Neutrophil (primary cell): ENCODE measurements around the gene RPH3AL.
"Not testable (repeated sequence)": the region's sequence is repeated elsewhere in the genome, so short reads cannot be mapped to it uniquely, and the experiment has no call there.

Experiments used
- H3K27ac ChIP-seq: fragments of 200-600 bp; sonication (generic); 2 replicates; pipeline ENCODE4 v1.5.1; 2016; ENCODE audit warnings: mild to moderate bottlenecking, moderate library complexity
- H3K27me3 ChIP-seq: fragments of 200-600 bp; sonication (generic); 2 replicates; pipeline ENCODE4 v1.6.0; 2016; ENCODE audit warnings: mild to moderate bottlenecking
- H3K36me3 ChIP-seq: fragments of 200-600 bp; sonication (generic); 2 replicates; pipeline ENCODE4 v1.5.1; 2017
- H3K4me1 ChIP-seq, 2 experiments: fragments of 200-600 bp in 1 of 2; sonication (generic) in 1 of 2; 1 replicate in 1 of 2; 2 replicates in 1 of 2; pipeline versions ENCODE4 v1.5.1 to v1.6.1; 2013 to 2016; ENCODE audit warnings: low read depth in 1 of 2, low read length in 1 of 2, mild to moderate bottlenecking in 1 of 2, moderate library complexity in 1 of 2; ENCODE audit not compliant: control insufficient read depth in 1 of 2, insufficient read depth in 1 of 2
- H3K4me3 ChIP-seq, 2 experiments: fragments of 200-600 bp in 1 of 2; sonication (generic) in 1 of 2; 1 replicate in 1 of 2; 2 replicates in 1 of 2; pipeline ENCODE4 v1.5.1; 2013 to 2016; ENCODE audit warnings: low read depth in 1 of 2, low read length in 1 of 2, mild to moderate bottlenecking in 1 of 2, moderate library complexity in 1 of 2
- H3K9me3 ChIP-seq: fragments of 200-600 bp; sonication (generic); 2 replicates; pipeline ENCODE4 v1.5.1; 2016
- CTCF ChIP-seq: fragments of 200-600 bp; sonication (generic); IDR thresholded peaks from 2 replicates; pipeline ENCODE4 v1.5.1; 2016; ENCODE audit warnings: antibody characterized with exemption

RPH3AL gene

DNA sequence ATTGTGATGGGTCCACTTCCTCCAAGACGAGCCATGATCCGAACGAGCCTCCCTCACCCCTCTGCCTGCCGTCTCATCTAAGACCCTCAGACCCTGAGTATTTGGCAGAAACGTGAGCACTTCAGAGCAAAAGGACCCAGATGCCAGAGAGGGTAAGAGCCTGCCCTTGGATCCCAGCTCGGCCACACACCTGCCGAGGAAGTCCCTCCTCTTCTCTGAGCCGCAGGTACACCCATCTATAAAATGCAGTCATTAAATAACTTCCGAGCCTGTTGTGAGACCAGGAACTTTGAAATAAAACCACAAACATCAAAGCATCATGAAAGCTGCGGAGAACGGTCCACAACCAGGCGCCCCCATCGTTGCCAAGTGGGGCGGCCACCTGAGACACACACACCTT, 106.4 kb downstream of the RPH3AL start:
- H3K36me3 ChIP-seq = peaks cover 19% of the 10 kb centered on the region
- no peaks in the 10 kb centered on the region for H3K4me1 ChIP-seq
- H3K27me3 ChIP-seq = peaks cover 6% of the 10 kb centered on the region
- no peak for TF ChIP-seq CTCF
- no peak overlapping the region for H3K27ac ChIP-seq
- no peaks in the 10 kb centered on the region for H3K9me3 ChIP-seq
- no peak overlapping the region for H3K4me3 ChIP-seq

- H3K27me3 ChIP-seq = peaks cover 6% of the 10 kb centered on the region
- H3K9me3 ChIP-seq = no peaks in the 10 kb centered on the region
- H3K36me3 ChIP-seq = peaks cover 19% of the 10 kb centered on the region
- no peak overlapping the region for H3K27ac ChIP-seq
- no peak overlapping the region for H3K4me3 ChIP-seq
- no peak for TF ChIP-seq CTCF
- no peaks in the 10 kb centered on the region for H3K4me1 ChIP-seq
Measured at GRCh38 chr17:245611-246010, 107.0 kb downstream of the RPH3AL start.

DNA sequence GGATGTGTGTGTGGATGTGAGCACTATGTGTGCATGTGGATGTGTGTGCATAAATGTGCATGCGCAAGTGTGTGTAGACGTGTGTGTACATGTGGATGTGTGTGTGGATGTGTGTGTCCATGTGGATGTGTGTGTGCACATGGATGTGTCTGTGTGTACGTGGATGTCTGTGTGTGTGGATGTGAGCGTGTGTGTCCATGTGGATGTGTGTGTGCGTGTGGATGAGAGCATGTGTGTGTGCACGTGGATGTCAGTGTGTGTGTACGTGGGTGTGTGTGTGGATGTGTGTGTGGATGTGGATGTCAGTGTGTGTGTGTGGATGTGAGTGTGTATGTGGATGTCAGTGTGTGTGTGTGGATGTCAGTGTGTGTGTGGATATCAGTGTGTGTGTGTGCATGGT, 107.6 kb downstream of the RPH3AL start:
- Histone ChIP-seq H3K9me3 (no peaks in the 10 kb centered on the region), H3K27me3 (peaks cover 6% of the 10 kb centered on the region), H3K4me1 (no peaks in the 10 kb centered on the region), H3K36me3 (peaks cover 19% of the 10 kb centered on the region), H3K4me3 (no peak overlapping the region), H3K27ac (no peak overlapping the region)
- no peak for TF ChIP-seq CTCF

DNA sequence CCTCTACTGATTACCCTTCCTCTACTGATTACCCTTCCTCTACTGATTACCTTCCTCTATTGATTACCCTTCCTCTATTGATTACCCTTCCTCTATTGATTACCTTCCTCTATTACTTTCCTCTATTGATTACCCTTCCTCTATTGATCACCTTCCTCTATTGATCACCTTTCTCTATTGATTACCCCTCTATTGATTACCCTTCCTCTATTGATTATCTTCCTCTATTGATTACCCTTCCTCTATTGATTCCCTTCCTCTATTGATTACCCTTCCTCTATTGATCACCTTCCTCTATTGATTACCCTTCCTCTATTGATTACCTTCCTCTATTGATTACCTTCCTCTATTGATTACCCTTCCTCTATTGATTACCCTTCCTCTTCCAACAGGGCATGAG, 108.7 kb downstream of the RPH3AL start:
- H3K9me3 ChIP-seq, H3K4me1 ChIP-seq, H3K27ac ChIP-seq, H3K4me3 ChIP-seq, H3K27me3 ChIP-seq: not testable (repeated sequence)
- peaks cover 19% of the 10 kb centered on the region for H3K36me3 ChIP-seq

DNA sequence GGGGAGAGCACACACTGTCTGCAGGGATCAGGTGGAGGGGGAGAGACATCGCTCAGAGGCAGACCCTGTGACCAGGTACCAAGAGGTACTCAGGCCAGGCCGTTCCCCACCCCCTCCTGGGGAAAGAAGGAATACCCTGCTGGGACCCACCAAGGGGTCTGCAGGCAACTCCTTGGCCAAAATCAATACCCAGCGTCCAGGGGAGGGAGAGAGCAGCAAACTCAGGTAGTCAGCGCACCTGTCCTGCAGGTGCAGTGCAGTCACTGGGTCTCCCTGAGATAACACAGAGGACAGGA, 113.7 kb downstream of the RPH3AL start:
- TF ChIP-seq CTCF = no peak
- no peaks in the 10 kb centered on the region for H3K9me3 ChIP-seq
- H3K4me3 ChIP-seq = no peak overlapping the region
- no peaks in the 10 kb centered on the region for H3K36me3 ChIP-seq
- peaks cover 12% of the 10 kb centered on the region for H3K27me3 ChIP-seq
- H3K4me1 ChIP-seq = peaks cover 0 to 7% of the 10 kb centered on the region in 2 experiments
- no peak overlapping the region for H3K27ac ChIP-seq

GRCh38 chr17:238071-238963, 114.3 kb downstream of the RPH3AL start:
- peaks cover 12% of the 10 kb centered on the region for H3K27me3 ChIP-seq
- H3K9me3 ChIP-seq = no peaks in the 10 kb centered on the region
- H3K4me1 ChIP-seq = peaks cover 4 to 10% of the 10 kb centered on the region in 2 experiments
- no peak for TF ChIP-seq CTCF
- H3K4me3 ChIP-seq = no peak overlapping the region
- no peaks in the 10 kb centered on the region for H3K36me3 ChIP-seq
- H3K27ac ChIP-seq = no peak overlapping the region
